ENCODE measurements around the gene FEM1C. TPM values are rescaled to one million over a fixed set of nuclear protein-coding genes. Genes with fewer than 3 reads are reported as not detected.

FEM1C gene, protein sequence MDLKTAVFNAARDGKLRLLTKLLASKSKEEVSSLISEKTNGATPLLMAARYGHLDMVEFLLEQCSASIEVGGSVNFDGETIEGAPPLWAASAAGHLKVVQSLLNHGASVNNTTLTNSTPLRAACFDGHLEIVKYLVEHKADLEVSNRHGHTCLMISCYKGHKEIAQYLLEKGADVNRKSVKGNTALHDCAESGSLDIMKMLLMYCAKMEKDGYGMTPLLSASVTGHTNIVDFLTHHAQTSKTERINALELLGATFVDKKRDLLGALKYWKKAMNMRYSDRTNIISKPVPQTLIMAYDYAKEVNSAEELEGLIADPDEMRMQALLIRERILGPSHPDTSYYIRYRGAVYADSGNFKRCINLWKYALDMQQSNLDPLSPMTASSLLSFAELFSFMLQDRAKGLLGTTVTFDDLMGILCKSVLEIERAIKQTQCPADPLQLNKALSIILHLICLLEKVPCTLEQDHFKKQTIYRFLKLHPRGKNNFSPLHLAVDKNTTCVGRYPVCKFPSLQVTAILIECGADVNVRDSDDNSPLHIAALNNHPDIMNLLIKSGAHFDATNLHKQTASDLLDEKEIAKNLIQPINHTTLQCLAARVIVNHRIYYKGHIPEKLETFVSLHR
- 10 to 100 TPM; 11.3 to 16.6 (median 14.3) TPM for total RNA-seq

DNA sequence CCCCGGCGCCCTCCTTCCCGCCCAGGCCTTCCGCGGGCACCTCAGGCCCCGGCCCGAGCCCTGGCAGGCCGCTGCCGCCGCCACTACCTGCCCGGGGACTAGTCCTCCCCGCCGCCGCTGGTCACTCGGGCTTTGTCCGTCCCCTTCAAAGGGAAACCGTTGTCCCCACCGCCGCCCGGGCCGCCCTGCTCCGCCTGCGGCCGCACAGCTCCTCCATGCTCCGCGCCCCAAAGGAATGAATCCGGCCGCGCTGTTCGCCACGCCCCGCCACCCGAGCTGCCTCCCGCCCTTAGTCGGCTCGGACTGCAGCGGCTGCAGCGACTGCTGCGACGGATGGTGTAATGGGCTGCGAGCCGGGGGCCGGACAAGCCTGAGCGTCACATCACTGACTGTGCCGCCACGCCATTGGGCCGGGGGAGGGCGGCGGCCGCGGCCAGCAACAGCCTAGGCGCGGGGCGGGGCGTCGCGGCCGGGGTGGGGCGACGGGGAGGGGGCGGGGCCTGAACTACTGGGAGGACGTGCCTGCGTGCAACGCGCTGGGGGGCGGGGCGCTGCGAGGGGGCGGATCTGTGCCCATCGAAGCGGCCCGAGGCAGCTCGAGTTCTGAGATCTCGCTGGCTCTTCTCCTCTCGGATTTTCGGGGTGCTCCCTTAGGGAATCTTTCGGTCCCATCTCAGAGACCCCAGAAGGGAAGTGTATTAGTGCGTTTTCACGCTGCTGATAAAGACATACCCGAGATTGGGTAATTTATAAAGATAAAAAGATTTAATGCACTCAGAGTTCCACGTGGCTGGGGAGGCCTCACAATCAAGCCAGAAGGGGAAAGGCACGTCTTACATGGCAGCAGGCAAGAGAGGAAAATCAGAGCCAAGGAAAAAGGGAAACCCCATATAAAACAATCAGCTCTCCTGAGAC, at the start of gene FEM1C:
Gene FEM1C, minus strand, starts transcription at position 340 of the 915 bp plus-strand sequence. CDS start 1,282 bp downstream, outside the sequence.
- WGBS, 2 donors, result 1% methylated on average over 36 to 78 of the region's 82 CpGs
- TF ChIP-seq, protein P1, sequence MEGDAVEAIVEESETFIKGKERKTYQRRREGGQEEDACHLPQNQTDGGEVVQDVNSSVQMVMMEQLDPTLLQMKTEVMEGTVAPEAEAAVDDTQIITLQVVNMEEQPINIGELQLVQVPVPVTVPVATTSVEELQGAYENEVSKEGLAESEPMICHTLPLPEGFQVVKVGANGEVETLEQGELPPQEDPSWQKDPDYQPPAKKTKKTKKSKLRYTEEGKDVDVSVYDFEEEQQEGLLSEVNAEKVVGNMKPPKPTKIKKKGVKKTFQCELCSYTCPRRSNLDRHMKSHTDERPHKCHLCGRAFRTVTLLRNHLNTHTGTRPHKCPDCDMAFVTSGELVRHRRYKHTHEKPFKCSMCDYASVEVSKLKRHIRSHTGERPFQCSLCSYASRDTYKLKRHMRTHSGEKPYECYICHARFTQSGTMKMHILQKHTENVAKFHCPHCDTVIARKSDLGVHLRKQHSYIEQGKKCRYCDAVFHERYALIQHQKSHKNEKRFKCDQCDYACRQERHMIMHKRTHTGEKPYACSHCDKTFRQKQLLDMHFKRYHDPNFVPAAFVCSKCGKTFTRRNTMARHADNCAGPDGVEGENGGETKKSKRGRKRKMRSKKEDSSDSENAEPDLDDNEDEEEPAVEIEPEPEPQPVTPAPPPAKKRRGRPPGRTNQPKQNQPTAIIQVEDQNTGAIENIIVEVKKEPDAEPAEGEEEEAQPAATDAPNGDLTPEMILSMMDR (IDR thresholded peaks at IDR 0.05), result no peak
- TF ChIP-seq POLR2A (IDR thresholded peaks at IDR 0.05), result peak in 1 of 2 donors; percentile 97
- intact Hi-C loops (cut with DNase I; ENCODE audit: low total_unique reads), result no loop called here
- DNase-seq (ENCODE audit: low spot score in 2 of 2), result peak; percentile 95 to 99
- peak within 1 kb of the TSS; percentile 75 for H3K4me3 ChIP-seq (ENCODE audit: low read depth, poor library complexity, severe bottlenecking)

DNA sequence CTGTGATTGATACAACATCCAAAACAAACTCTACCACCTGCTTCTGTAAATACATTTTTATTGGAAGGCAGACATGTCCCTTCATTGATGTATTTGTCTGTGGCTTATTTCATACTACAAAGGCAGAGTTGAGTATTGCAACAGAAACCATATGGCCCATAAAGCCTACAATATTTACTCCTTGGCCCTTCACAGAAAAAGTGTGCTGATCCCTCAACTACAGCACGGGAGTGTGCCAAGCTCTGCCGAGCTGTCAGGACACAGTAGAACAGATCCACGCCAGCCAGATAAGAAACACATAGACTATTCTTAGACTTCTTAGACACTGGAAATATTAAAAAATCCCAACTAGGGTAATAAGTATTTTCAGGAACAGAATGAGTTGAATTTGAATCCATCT, 44.5 kb upstream of the FEM1C start:
- no peak for TF ChIP-seq POLR2A (IDR thresholded peaks at IDR 0.05)
- TF ChIP-seq, protein P1 (IDR thresholded peaks at IDR 0.05), result no peak
- WGBS, 2 donors, result 48 to 60% methylated on average over 3 of the region's 3 CpGs

DNA sequence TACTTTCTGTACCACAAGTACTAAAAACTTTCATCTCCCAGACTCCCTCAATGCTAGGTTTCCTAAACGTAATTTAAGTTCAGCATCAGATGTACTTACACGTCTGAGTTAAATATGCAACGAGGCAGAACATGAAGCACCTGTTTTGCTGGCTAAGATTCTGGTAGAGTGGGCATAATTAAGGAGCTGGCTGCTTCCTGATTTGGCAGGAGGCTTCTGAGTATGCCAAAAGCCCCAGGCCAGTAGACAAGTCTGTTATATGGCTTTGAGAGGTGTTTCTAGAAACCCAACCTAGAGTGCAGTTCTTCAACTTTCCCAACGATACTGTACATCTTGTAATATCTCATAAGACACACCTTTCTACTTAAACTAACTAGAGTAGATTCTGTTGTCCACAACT, 44.1 kb upstream of the FEM1C start:
- TF ChIP-seq, protein P1 (IDR thresholded peaks at IDR 0.05), result no peak
- TF ChIP-seq POLR2A (IDR thresholded peaks at IDR 0.05), result no peak
- no peak for DNase-seq (ENCODE audit: low spot score in 2 of 2)
- no peak overlapping the region for H3K4me3 ChIP-seq (ENCODE audit: low read depth, poor library complexity, severe bottlenecking)
- intact Hi-C loops (cut with DNase I; ENCODE audit: low total_unique reads), result loop anchor here (5.0 kb wide), 1 partner anchor 276 kb away; no protein-coding TSS in a partner anchor
- WGBS, 2 donors, result 44 to 55% methylated on average over 4 of the region's 4 CpGs

More for the DNA sequence above, 44.5 kb upstream of the FEM1C start:
- H3K4me3 ChIP-seq (ENCODE audit: low read depth, poor library complexity, severe bottlenecking), result no peak overlapping the region
- intact Hi-C loops (cut with DNase I; ENCODE audit: low total_unique reads), result loop anchor here (5.0 kb wide), 1 partner anchor 277 kb away; no protein-coding TSS in a partner anchor
- no peak for DNase-seq (ENCODE audit: low spot score in 2 of 2)

DNA sequence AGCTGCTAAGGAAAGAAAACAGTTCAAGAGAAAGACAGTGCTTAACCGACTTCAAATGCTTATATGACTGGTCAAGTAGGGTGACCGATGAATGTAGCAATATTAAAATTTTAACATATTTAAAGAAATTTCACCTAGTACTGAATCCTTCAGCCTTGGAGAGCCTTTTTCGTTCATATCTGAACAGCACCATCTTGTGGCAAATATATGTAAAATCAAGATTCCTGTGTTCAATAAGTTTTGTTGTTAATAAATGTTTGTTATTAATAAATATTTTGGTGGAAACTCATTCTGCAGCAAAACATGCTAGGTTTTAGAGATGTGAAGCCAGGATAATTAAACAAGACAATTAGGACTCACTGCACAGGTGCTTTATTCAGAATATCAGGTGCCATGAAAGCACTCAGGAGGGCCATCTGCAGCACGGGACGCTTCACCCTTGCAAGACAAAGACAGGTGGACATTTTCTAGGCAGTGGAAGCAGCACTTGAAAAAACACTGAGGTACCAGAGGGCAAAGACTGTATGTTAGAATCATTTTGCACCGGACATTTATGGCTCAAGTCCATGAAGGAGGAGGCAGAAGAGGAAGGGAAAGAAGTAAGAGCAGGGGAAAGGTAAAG, 42.1 kb upstream of the FEM1C start:
- TF ChIP-seq, protein P1 (IDR thresholded peaks at IDR 0.05), result no peak
- TF ChIP-seq POLR2A (IDR thresholded peaks at IDR 0.05), result no peak
- no peak for DNase-seq (ENCODE audit: low spot score in 2 of 2)
- intact Hi-C loops (cut with DNase I; ENCODE audit: low total_unique reads), result loop anchor here (5.0 kb wide), 1 partner anchor 274 kb away; no protein-coding TSS in a partner anchor
- WGBS, 2 donors, result 47 to 51% methylated on average over 6 of the region's 6 CpGs
- H3K4me3 ChIP-seq (ENCODE audit: low read depth, poor library complexity, severe bottlenecking), result no peak overlapping the region

DNA sequence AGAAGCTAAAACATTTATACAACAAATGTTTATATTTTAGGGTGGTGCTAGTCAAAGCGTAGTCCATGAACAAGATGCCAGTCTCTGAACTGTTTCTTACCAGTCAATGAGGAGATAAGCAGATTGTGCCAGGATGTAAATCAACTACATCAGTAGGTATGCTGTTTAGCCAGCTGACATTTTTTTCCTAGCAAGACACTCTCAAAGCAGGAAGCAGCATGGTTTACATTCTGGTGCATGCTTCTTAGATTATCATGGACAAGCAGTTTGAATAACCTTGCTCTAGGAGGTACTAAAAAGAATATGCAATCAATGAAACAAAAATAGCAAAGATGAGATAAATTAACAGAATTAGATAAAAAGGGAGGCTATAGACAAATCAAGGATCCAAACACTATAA, 40.7 kb upstream of the FEM1C start:
- TF ChIP-seq POLR2A (IDR thresholded peaks at IDR 0.05), result no peak
- TF ChIP-seq, protein P1 (IDR thresholded peaks at IDR 0.05), result no peak
- no peak overlapping the region for H3K4me3 ChIP-seq (ENCODE audit: low read depth, poor library complexity, severe bottlenecking)
- WGBS, 2 donors, result 56 to 79% methylated on average over 1 of the region's 1 CpG

More for the DNA sequence above, 40.7 kb upstream of the FEM1C start:
- no peak for DNase-seq (ENCODE audit: low spot score in 2 of 2)
- intact Hi-C loops (cut with DNase I; ENCODE audit: low total_unique reads), result loop anchor here (5.0 kb wide), 1 partner anchor 273 kb away; no protein-coding TSS in a partner anchor

Data from lower leg skin (tissue), 4 donors.